ENCODE results near the gene FMO2.

FMO2 gene

DNA sequence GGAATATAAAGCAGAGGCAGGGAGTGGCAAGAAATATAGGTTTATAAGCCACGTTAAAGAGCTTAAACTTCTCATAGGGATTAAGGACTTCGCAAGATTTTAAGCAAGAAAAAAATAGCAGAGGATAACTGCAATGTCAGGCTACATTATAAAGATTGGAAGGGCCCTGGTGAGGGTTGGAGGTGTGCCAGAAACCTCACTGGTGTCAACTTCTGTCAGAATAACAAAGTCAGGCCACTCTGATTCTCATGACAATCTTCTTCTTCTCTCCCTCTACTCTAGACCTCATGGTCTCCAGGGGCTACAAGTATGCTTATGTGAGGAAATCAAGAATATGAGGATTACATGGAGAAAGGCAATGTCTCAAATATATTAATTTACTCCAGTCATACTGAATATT is 32.6 kb upstream of the FMO2 start:
- Histone ChIP-seq H3K4me1 (ENCODE audit: low read length) (no peaks in the 10 kb centered on the region), H3K9me3 (replicated peaks; ENCODE audit: insufficient read depth, low read length) (no peaks in the 10 kb centered on the region), H3K4me3 (ENCODE audit: low read length) (no peak overlapping the region), H3K9ac (ENCODE audit: low read length) (no peak overlapping the region), H3F3A (ENCODE audit: insufficient read depth, low read length) (no peaks in the 10 kb centered on the region), H3K27me3 (replicated peaks; ENCODE audit: insufficient read depth, low read length) (no peaks in the 10 kb centered on the region), H3K36me3 (replicated peaks; ENCODE audit: insufficient read depth, low read length) (no peaks in the 10 kb centered on the region), H2AFZ (ENCODE audit: low read length) (no peak overlapping the region), H3K4me2 (ENCODE audit: low read depth, low read length) (no peak overlapping the region), H3K27ac (ENCODE audit: low read length) (no peak overlapping the region), H3K9me2 (replicated peaks; ENCODE audit: insufficient read depth, low read length) (no peaks in the 10 kb centered on the region), H3K79me2 (ENCODE audit: low read length) (no peaks in the 10 kb centered on the region), H4K20me1 (ENCODE audit: insufficient read depth, low read length) (no peaks in the 10 kb centered on the region)
- no peak for TF ChIP-seq EZH2phosphoT487 (IDR thresholded peaks at IDR 0.05; ENCODE audit: low read length)
- TF ChIP-seq, protein P1, sequence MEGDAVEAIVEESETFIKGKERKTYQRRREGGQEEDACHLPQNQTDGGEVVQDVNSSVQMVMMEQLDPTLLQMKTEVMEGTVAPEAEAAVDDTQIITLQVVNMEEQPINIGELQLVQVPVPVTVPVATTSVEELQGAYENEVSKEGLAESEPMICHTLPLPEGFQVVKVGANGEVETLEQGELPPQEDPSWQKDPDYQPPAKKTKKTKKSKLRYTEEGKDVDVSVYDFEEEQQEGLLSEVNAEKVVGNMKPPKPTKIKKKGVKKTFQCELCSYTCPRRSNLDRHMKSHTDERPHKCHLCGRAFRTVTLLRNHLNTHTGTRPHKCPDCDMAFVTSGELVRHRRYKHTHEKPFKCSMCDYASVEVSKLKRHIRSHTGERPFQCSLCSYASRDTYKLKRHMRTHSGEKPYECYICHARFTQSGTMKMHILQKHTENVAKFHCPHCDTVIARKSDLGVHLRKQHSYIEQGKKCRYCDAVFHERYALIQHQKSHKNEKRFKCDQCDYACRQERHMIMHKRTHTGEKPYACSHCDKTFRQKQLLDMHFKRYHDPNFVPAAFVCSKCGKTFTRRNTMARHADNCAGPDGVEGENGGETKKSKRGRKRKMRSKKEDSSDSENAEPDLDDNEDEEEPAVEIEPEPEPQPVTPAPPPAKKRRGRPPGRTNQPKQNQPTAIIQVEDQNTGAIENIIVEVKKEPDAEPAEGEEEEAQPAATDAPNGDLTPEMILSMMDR (IDR thresholded peaks at IDR 0.05; ENCODE audit: low read length), result no peak
- no peak for TF ChIP-seq EZH2 (optimal IDR thresholded peaks at IDR 0.05; ENCODE audit: low read depth, low read length)
- DNase-seq, result no peak

DNA sequence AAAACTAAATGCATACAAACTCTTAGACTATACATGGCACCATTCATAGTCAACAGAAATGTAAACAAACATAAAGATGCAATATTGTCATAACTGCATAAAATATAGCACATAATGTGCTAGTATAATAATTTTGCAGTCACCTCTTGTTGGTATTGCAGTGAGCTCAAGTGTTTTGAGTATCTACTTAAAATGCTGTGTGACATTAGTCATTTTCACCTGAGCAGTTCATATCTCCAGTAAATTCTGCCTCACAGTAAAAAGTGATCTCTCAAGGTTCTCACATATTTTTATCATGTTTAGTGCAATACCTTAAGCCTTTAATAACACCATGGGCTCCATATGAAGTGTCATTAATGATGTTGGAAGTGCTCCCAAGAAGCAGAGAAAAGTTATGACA is 29.6 kb upstream of the FMO2 start:
- Histone ChIP-seq H3K27me3 (replicated peaks; ENCODE audit: insufficient read depth, low read length) (no peaks in the 10 kb centered on the region), H3K36me3 (replicated peaks; ENCODE audit: insufficient read depth, low read length) (no peaks in the 10 kb centered on the region), H3K9me3 (replicated peaks; ENCODE audit: insufficient read depth, low read length) (no peaks in the 10 kb centered on the region), H3K27ac (ENCODE audit: low read length) (no peak overlapping the region), H4K20me1 (ENCODE audit: insufficient read depth, low read length) (no peaks in the 10 kb centered on the region), H3K79me2 (ENCODE audit: low read length) (no peaks in the 10 kb centered on the region), H3F3A (ENCODE audit: insufficient read depth, low read length) (no peaks in the 10 kb centered on the region), H3K4me3 (ENCODE audit: low read length) (no peak overlapping the region), H3K9me2 (replicated peaks; ENCODE audit: insufficient read depth, low read length) (no peaks in the 10 kb centered on the region), H3K4me1 (ENCODE audit: low read length) (no peaks in the 10 kb centered on the region), H2AFZ (ENCODE audit: low read length) (no peak overlapping the region), H3K4me2 (ENCODE audit: low read depth, low read length) (no peak overlapping the region), H3K9ac (ENCODE audit: low read length) (no peak overlapping the region)
- DNase-seq, result no peak
- TF ChIP-seq EZH2 (optimal IDR thresholded peaks at IDR 0.05; ENCODE audit: low read depth, low read length), result no peak
- TF ChIP-seq, protein P1 (IDR thresholded peaks at IDR 0.05; ENCODE audit: low read length), result no peak
- TF ChIP-seq EZH2phosphoT487 (IDR thresholded peaks at IDR 0.05; ENCODE audit: low read length), result no peak

DNA sequence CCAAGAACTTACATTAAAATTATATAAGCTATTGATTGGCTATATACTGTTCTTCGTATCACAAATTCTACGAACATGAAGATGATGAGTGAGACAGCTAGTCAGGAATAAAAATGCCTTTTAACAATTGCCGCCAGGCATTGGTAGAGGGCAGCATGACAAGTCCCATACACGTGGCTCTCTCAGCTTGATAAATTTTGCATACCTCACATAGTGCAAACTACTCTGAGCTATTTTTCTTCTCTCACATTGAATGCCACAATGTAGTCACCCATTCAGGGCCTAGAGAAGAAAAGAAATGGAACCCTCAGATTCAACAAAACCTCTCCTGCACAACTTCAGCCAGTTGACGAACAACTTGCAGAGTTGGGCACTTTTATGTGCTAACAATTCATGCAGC is 27.0 kb upstream of the FMO2 start:
- no peaks in the 10 kb centered on the region for H3K9me3 ChIP-seq (replicated peaks; ENCODE audit: insufficient read depth, low read length)
- H3K27me3 ChIP-seq (replicated peaks; ENCODE audit: insufficient read depth, low read length), result no peaks in the 10 kb centered on the region
- no peaks in the 10 kb centered on the region for H3F3A ChIP-seq (ENCODE audit: insufficient read depth, low read length)
- H3K79me2 ChIP-seq (ENCODE audit: low read length), result no peaks in the 10 kb centered on the region
- H3K4me3 ChIP-seq (ENCODE audit: low read length), result no peak overlapping the region
- H4K20me1 ChIP-seq (ENCODE audit: insufficient read depth, low read length), result no peaks in the 10 kb centered on the region
- TF ChIP-seq, protein P1 (IDR thresholded peaks at IDR 0.05; ENCODE audit: low read length), result no peak
- TF ChIP-seq EZH2phosphoT487 (IDR thresholded peaks at IDR 0.05; ENCODE audit: low read length), result no peak
- no peak overlapping the region for H3K27ac ChIP-seq (ENCODE audit: low read length)
- no peak overlapping the region for H2AFZ ChIP-seq (ENCODE audit: low read length)
- H3K4me2 ChIP-seq (ENCODE audit: low read depth, low read length), result no peak overlapping the region
- no peaks in the 10 kb centered on the region for H3K9me2 ChIP-seq (replicated peaks; ENCODE audit: insufficient read depth, low read length)
- H3K4me1 ChIP-seq (ENCODE audit: low read length), result no peaks in the 10 kb centered on the region
- no peak for DNase-seq
- H3K36me3 ChIP-seq (replicated peaks; ENCODE audit: insufficient read depth, low read length), result no peaks in the 10 kb centered on the region
- H3K9ac ChIP-seq (ENCODE audit: low read length), result no peak overlapping the region
